Measurements from ENCODE around the gene ABHD16A. TPM values are rescaled to one million over a fixed set of nuclear protein-coding genes. Genes with fewer than 3 reads are reported as not detected.
A peak's percentile ranks its signal among the peaks of the same experiment; 100 is the strongest.

ABHD16A gene
- total RNA-seq, 2 experiments from 2014 or later = 28.6 to 32.7 TPM

- intact Hi-C loops (cut with micrococcal nuclease; ENCODE audit: unreplicated experiment) = loop anchor here (2.0 kb wide), 2 partner anchors 24 to 46 kb away; partner anchors contain the start of genes ABHD16A and LY6G5C
- TF ChIP-seq CTCF (conservative IDR thresholded peaks at IDR 0.05; ENCODE audit: low read length) (no peak), EZH2phosphoT487 (IDR thresholded peaks at IDR 0.05; ENCODE audit: borderline replicate concordance, low read depth, low read length) (no peak)
- Histone ChIP-seq H3K36me3 (ENCODE audit: insufficient read depth, low read length) (peaks cover 44% of the 10 kb centered on the region), H3K9me2 (ENCODE audit: insufficient read depth, low read length) (no peaks in the 10 kb centered on the region), H3K27ac (ENCODE audit: low read depth, low read length, poor library complexity, severe bottlenecking) (peak overlapping the region; percentile 60), H3K4me1 (ENCODE audit: insufficient read depth, low read length, poor library complexity, severe bottlenecking) (peaks cover 41% of the 10 kb centered on the region), H4K20me1 (ENCODE audit: insufficient read depth, low read length) (no peaks in the 10 kb centered on the region), H3K4me2 (ENCODE audit: low read length) (peak overlapping the region; percentile 51), H2AFZ (ENCODE audit: low read length) (no peak overlapping the region), H3K79me2 (ENCODE audit: insufficient read depth, low read depth, low read length) (no peaks in the 10 kb centered on the region), H3K4me3 (ENCODE audit: low read depth, low read length, poor library complexity, severe bottlenecking) (no peak overlapping the region), H3K9me3 (ENCODE audit: low read length) (no peaks in the 10 kb centered on the region)
- ChIA-PET CTCF (ENCODE audit: unreplicated experiment) (interaction anchor here (1.0 kb wide), 1 partner anchor 105 kb away, joined by 3 read pairs; no protein-coding TSS in a partner anchor), POLR2A (interaction anchor here (0.5 to 1.5 kb wide), 8 partner anchors 9 to 177 kb away, joined by 3 to 13 read pairs (median 4); partner anchors contain the start of genes ABHD16A, CLIC1 and HSPA1B)
- BruUV-seq (replicated peaks) = no TSS peak
- DNase-seq (ENCODE audit: low spot score) = no peak
Measured at GRCh38 chr6:31727034-31727716, 24.1 kb upstream of the ABHD16A start.

DNA sequence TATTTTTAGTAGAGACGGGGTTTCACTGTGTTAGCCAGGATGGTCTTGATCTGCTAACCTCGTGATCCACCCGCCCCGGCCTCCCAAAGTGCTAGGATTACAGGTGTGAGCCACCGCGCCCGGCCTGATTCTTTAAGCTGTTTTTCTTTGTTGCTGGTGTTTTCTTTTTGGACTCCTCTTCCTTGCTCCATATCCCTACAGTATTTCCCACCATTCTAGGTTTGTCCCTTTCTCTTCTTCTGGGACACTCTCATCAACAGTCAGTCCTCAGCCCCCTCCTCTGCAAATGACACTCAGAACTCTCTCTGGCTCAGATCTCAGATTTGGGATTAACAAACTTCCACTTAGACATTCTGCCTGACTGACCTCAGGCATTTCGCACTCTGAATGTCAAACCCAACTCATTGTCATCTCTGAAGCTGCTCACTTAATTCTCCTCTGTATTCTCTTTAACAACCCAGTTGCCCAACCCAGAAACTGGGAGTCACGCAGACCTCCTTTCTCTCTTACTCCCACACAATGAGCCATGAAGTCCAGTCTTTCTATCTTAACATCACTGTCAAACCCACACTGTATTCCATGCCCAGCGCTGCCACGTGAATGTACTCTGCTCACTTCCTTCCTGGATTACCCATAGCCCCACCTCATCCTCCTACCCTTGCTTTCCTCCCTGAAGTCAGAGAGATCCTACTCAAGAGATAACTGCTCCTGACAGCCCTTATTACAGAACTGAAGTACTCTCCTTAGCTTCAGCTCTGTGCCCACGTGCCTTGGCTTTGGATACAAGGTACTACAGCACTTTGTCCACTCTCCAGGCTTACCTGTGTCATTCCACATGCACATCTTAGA is 22.6 kb upstream of the ABHD16A start:
- Histone ChIP-seq H3K4me1 (ENCODE audit: insufficient read depth, low read length, poor library complexity, severe bottlenecking) (peaks cover 41% of the 10 kb centered on the region), H3K27ac (ENCODE audit: low read depth, low read length, poor library complexity, severe bottlenecking) (no peak overlapping the region), H3K9me3 (ENCODE audit: low read length) (no peaks in the 10 kb centered on the region), H3K4me2 (ENCODE audit: low read length) (no peak overlapping the region), H3K4me3 (ENCODE audit: low read depth, low read length, poor library complexity, severe bottlenecking) (no peak overlapping the region), H3K36me3 (ENCODE audit: insufficient read depth, low read length) (peaks cover 30% of the 10 kb centered on the region), H3K79me2 (ENCODE audit: insufficient read depth, low read depth, low read length) (no peaks in the 10 kb centered on the region), H2AFZ (ENCODE audit: low read length) (no peak overlapping the region), H3K9me2 (ENCODE audit: insufficient read depth, low read length) (no peaks in the 10 kb centered on the region), H4K20me1 (ENCODE audit: insufficient read depth, low read length) (no peaks in the 10 kb centered on the region)
- intact Hi-C loops (cut with micrococcal nuclease; ENCODE audit: unreplicated experiment) = loop anchor here (2.0 kb wide), 2 partner anchors 23 to 45 kb away; partner anchors contain the start of genes ABHD16A and LY6G5C
- ChIA-PET POLR2A (interaction anchor here (0.6 to 1.9 kb wide), 5 partner anchors 11 to 815 kb away, joined by 3 to 7 read pairs (median 4); partner anchors contain the start of gene LY6G6D), CTCF (ENCODE audit: unreplicated experiment) (no interaction called here)
- no TSS peak for BruUV-seq (replicated peaks)
- no peak for TF ChIP-seq CTCF (conservative IDR thresholded peaks at IDR 0.05; ENCODE audit: low read length)
- no peak for TF ChIP-seq EZH2phosphoT487 (IDR thresholded peaks at IDR 0.05; ENCODE audit: borderline replicate concordance, low read depth, low read length)
- no peak for DNase-seq (ENCODE audit: low spot score)

All from OCI-LY7 (cell line).